ENCODE data around the gene SPDEF. TPM values are rescaled to one million over a fixed set of nuclear protein-coding genes. Genes with fewer than 3 reads are reported as not detected.

Gene SPDEF
- total RNA-seq, 2 experiments from 2014 or later: not detected

GRCh38 chr6:34525431-34526175 is 30.5 kb downstream of the SPDEF start:
- H3K27me3 Mint-ChIP-seq: peaks cover 2% of the 10 kb centered on the region
- no peaks in the 10 kb centered on the region for H3K9me3 Mint-ChIP-seq
- no peak overlapping the region for H3K4me3 Mint-ChIP-seq
- ChIA-PET CTCF (interaction anchor here (1.0 to 1.7 kb wide), 2 partner anchors 84 to 336 kb away, joined by 3 to 4 read pairs; no protein-coding TSS in a partner anchor), POLR2A (no interaction called here)
- peaks cover 8% of the 10 kb centered on the region for H3K4me1 Mint-ChIP-seq
- DNase-seq: no peak
- H3K27ac Mint-ChIP-seq: no peak overlapping the region
- no peaks in the 10 kb centered on the region for H3K36me3 Mint-ChIP-seq (ENCODE audit: low read depth)

DNA sequence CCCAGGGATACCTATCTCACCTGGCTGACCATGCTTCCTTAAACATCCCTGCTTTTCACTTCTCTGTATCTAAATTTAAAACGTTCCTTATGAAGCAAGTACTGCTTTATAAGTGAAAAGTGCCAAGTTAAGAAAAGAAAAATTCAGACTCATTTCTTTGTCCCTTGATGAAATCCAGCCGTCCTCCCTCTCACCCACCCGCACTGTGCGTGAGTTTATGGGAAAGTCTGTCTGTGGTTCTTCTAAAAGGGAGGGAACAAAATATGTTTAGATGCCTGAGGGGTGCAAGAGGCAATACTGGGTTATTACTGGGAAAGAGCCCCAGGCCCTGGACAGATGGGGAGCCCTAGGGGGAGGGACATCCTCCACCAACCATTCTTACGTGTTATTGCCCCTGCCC is 31.2 kb downstream of the SPDEF start:
- H3K27me3 Mint-ChIP-seq: peaks cover 2% of the 10 kb centered on the region
- no peak overlapping the region for H3K4me3 Mint-ChIP-seq
- DNase-seq: no peak
- ChIA-PET CTCF (no interaction called here), POLR2A (no interaction called here)
- H3K36me3 Mint-ChIP-seq (ENCODE audit: low read depth): no peaks in the 10 kb centered on the region
- no peak overlapping the region for H3K27ac Mint-ChIP-seq
- H3K9me3 Mint-ChIP-seq: no peaks in the 10 kb centered on the region
- H3K4me1 Mint-ChIP-seq: peaks cover 8% of the 10 kb centered on the region

GRCh38 chr6:34524499-34524898 is 31.6 kb downstream of the SPDEF start:
- CTCF ChIA-PET: no interaction called here
- Mint-ChIP-seq H3K27ac (no peak overlapping the region), H3K4me3 (no peak overlapping the region), H3K9me3 (no peaks in the 10 kb centered on the region), H3K27me3 (peaks cover 2% of the 10 kb centered on the region), H3K4me1 (peaks cover 8% of the 10 kb centered on the region), H3K36me3 (ENCODE audit: low read depth) (no peaks in the 10 kb centered on the region)
- no peak for DNase-seq
- POLR2A ChIA-PET: no interaction called here

- Mint-ChIP-seq H3K4me3 (no peak overlapping the region), H3K27me3 (peaks cover 2% of the 10 kb centered on the region), H3K36me3 (ENCODE audit: low read depth) (no peaks in the 10 kb centered on the region), H3K9me3 (no peaks in the 10 kb centered on the region), H3K4me1 (peaks cover 8% of the 10 kb centered on the region), H3K27ac (no peak overlapping the region)
- POLR2A ChIA-PET: no interaction called here
- CTCF ChIA-PET: no interaction called here
- no peak for DNase-seq
These were observed 32.5 kb downstream of the SPDEF start for GRCh38 chr6:34523441-34524206.

GRCh38 chr6:34522761-34523160 is 33.4 kb downstream of the SPDEF start:
- peaks cover 7% of the 10 kb centered on the region for H3K4me1 Mint-ChIP-seq
- no peak overlapping the region for H3K27ac Mint-ChIP-seq
- POLR2A ChIA-PET: no interaction called here

DNA sequence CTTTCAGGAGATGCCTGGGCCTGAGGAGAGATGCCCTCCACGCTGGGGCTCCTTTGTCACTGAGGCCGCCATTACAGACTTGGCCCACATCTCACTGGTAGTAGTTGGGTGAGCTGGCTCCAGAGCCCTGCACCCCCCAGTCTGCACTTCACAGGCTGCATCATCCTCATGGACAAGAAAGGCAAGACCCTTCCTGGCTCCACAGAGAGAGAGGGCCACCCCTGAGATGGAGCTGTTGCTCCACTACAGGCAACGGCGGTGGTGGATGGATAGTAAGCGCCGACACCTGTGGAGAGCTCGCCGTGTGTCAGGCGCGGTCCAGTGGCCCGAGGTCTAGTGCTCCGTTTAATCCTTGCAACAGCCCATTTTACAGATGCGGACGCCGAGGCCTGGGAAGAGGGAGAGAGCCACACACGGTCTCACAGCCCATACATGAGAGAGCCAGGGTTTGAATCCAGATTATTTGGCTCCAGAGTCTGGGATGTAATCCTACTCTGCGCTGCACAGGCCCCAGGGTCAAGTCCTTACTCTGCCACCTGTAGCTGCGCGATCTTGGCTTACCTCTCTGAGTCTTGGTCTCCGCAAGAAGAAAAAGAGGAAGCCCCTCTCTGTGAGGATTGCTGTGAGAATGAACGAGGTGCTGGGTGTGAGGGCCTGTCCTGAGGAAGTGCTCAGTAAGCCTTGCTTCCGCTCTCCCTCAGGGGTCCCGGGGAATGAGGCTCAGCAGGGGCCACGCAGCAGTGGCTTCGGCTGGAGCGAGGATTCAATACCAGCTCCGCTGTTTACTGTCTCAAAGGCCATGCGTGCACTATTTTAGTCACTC is 34.5 kb downstream of the SPDEF start:
- CTCF ChIA-PET: no interaction called here

More at GRCh38 chr6:34522761-34523160, 33.4 kb downstream of the SPDEF start:
- no peak for DNase-seq
- Mint-ChIP-seq H3K9me3 (no peaks in the 10 kb centered on the region), H3K4me3 (no peak overlapping the region), H3K36me3 (ENCODE audit: low read depth) (no peaks in the 10 kb centered on the region), H3K27me3 (no peaks in the 10 kb centered on the region)
- CTCF ChIA-PET: no interaction called here

DNA sequence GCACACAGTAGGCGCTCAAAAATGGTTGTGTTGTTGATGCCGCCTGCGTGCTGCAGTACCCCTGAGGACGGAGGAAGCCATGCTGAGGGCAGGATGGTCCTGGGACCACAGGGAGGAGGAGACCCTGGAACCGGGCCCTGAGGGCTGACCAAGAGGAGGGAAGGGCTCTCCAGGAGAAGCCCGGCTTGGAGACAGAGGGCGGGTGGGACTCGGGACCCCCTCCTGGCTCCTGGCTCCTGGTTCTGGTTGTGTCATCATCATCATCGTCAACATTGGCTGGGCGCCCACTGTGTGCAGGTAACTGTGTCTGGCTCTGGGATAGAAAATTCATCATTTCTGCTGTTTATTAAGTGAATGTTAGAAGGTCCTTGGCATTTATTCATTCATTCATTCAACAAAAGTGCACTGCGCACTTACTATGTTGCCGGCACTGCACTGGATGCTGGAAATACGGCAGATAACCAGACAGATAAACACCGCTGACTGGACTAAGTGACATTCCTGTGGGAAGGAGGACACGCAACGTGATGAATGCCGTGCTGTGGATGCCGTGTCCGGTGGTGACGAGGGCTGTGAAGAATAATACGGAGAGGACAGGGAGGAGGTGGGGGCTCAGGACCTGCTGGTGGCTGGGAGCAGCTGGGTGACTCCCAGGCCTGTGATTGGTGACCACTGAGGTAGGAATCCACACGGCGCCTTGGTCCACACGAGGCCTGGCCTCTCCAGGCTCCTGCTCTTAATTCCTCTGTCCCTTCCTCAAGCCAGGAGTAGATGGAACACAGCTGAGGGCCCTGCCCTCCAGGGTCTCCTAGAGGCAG is 35.3 kb downstream of the SPDEF start:
- no peak for DNase-seq
- ChIA-PET CTCF (no interaction called here), POLR2A (no interaction called here)
- Mint-ChIP-seq H3K36me3 (ENCODE audit: low read depth) (no peaks in the 10 kb centered on the region), H3K9me3 (no peaks in the 10 kb centered on the region), H3K27ac (no peak overlapping the region), H3K4me1 (no peaks in the 10 kb centered on the region), H3K4me3 (no peak overlapping the region), H3K27me3 (no peaks in the 10 kb centered on the region)

More for the DNA sequence above, 34.5 kb downstream of the SPDEF start:
- no peaks in the 10 kb centered on the region for H3K9me3 Mint-ChIP-seq
- DNase-seq: no peak
- no peaks in the 10 kb centered on the region for H3K36me3 Mint-ChIP-seq (ENCODE audit: low read depth)
- POLR2A ChIA-PET: no interaction called here
- no peak overlapping the region for H3K4me3 Mint-ChIP-seq
- no peaks in the 10 kb centered on the region for H3K4me1 Mint-ChIP-seq
- H3K27ac Mint-ChIP-seq: no peak overlapping the region
- no peaks in the 10 kb centered on the region for H3K27me3 Mint-ChIP-seq

DNA sequence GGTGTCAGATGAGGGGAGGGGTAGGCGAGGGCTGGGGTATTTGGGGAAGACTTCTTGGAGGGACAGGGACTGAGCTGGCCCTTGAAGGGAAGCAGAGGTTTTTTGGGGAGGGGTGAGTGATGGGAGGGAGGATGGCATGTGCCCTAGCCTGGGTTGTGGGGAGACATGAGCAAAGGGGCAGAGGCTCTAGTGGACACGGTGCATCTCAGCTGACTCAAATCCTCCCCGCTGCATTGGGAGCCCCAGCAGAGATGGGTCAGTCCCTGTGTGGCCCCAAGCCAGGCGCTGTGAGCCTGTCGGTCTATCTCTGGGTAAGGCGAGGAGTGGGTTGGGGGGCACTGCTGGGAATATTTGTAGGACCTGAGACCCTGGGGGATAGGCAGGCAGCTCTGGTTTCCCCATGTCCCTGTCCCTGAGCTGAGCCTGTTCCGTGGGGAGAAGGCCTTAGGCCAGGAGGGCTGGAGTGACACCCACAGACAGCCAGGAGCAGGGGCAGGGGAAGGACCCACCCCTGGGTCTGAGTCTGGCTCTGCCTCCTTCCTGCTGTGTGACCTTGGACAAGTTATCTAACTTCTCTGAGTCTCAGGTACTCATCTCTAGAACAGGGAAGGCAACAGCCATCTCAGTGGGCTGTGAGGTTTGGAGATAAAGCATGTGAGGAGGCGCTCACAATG is 36.0 kb downstream of the SPDEF start:
- POLR2A ChIA-PET: no interaction called here
- Mint-ChIP-seq H3K4me1 (no peaks in the 10 kb centered on the region), H3K9me3 (no peaks in the 10 kb centered on the region), H3K27ac (no peak overlapping the region), H3K27me3 (no peaks in the 10 kb centered on the region), H3K36me3 (ENCODE audit: low read depth) (no peaks in the 10 kb centered on the region), H3K4me3 (no peak overlapping the region)
- CTCF ChIA-PET: interaction anchor here (0.9 kb wide), 1 partner anchor 683 kb away, joined by 3 read pairs; no protein-coding TSS in a partner anchor
- no peak for DNase-seq

GRCh38 chr6:34518669-34519365 is 37.3 kb downstream of the SPDEF start:
- Mint-ChIP-seq H3K9me3 (no peaks in the 10 kb centered on the region), H3K4me1 (no peaks in the 10 kb centered on the region), H3K36me3 (ENCODE audit: low read depth) (no peaks in the 10 kb centered on the region), H3K27ac (no peak overlapping the region), H3K27me3 (peaks cover 3% of the 10 kb centered on the region), H3K4me3 (no peak overlapping the region)
- POLR2A ChIA-PET: no interaction called here
- CTCF ChIA-PET: interaction anchor here (0.6 to 1.1 kb wide), 4 partner anchors 8 to 684 kb away, joined by 3 to 4 read pairs (median 3); no protein-coding TSS in a partner anchor
- DNase-seq: no peak

DNA sequence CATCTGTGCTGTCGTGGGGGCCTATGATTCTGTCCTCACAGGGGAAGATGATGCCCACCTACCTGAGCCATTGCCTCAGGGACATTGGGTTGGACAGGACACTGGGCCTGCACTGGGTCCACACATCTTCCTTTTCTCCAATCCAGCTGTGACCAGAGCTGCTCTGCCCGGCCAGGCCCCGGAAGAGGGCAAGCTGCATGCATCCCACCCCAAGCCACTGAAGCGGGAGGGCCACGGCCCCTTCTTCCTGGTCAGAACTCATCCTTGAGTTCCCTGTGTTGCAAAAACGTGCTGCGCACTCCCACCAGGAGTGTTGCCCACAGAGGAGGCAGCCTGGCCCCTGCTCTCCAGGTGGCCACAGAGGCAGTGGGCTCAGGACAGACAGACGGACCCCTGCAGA is 38.2 kb downstream of the SPDEF start:
- no peaks in the 10 kb centered on the region for H3K36me3 Mint-ChIP-seq (ENCODE audit: low read depth)
- no peak overlapping the region for H3K4me3 Mint-ChIP-seq
- no peaks in the 10 kb centered on the region for H3K4me1 Mint-ChIP-seq
- CTCF ChIA-PET: interaction anchor here (1.9 kb wide), 1 partner anchor 10 kb away, joined by 4 read pairs; no protein-coding TSS in a partner anchor
- H3K9me3 Mint-ChIP-seq: no peaks in the 10 kb centered on the region
- peaks cover 3% of the 10 kb centered on the region for H3K27me3 Mint-ChIP-seq
- POLR2A ChIA-PET: no interaction called here
- H3K27ac Mint-ChIP-seq: no peak overlapping the region
- no peak for DNase-seq

GRCh38 chr6:34517461-34517881 is 38.7 kb downstream of the SPDEF start:
- H3K4me3 Mint-ChIP-seq: no peak overlapping the region
- ChIA-PET CTCF (interaction anchor here (0.7 to 1.9 kb wide), 3 partner anchors 11 to 30 kb away, joined by 3 to 4 read pairs (median 4); no protein-coding TSS in a partner anchor), POLR2A (no interaction called here)
- DNase-seq: no peak
- no peak overlapping the region for H3K27ac Mint-ChIP-seq
- H3K36me3 Mint-ChIP-seq (ENCODE audit: low read depth): no peaks in the 10 kb centered on the region
- H3K27me3 Mint-ChIP-seq: peaks cover 3% of the 10 kb centered on the region
- H3K9me3 Mint-ChIP-seq: no peaks in the 10 kb centered on the region
- no peaks in the 10 kb centered on the region for H3K4me1 Mint-ChIP-seq

Data from activated CD4-positive, alpha-beta T cell treated with anti-CD3 and anti-CD28 coated beads, Interleukin-2, amount 10 ng/mL, durations not matched to agents 7 days and 5 days (primary cell).